Spinal cord (tissue), 10 donors: ENCODE results near the gene EI24. TPM values are rescaled to one million over a fixed set of nuclear protein-coding genes. Genes with fewer than 3 reads are reported as not detected.

Experiments used
- DNase-seq, 6 donors: peaks; one replicate each; pipeline versions ENCODE4 v3.0.0 to v3.0.0-alpha.2; 2013 to 2015; ENCODE audit warnings: low spot score in 6 of 6, low read depth in 4 of 6
- H3K27ac ChIP-seq: one replicate; pipeline ENCODE4 v1.5.1; 2013; ENCODE audit warnings: low read depth, low read length, control low read depth
- H3K27me3 ChIP-seq: one replicate; pipeline ENCODE4 v1.6.1; 2013; ENCODE audit warnings: low read length; ENCODE audit not compliant: control insufficient read depth, insufficient read depth
- H3K36me3 ChIP-seq: one replicate; pipeline ENCODE4 v1.6.1; 2013; ENCODE audit warnings: low read length; ENCODE audit not compliant: control insufficient read depth, insufficient read depth
- H3K4me1 ChIP-seq: one replicate; pipeline ENCODE4 v1.6.1; 2013; ENCODE audit warnings: low read length; ENCODE audit not compliant: control insufficient read depth, insufficient read depth
- H3K4me3 ChIP-seq: one replicate; pipeline ENCODE4 v1.5.1; 2013; ENCODE audit warnings: low read depth, low read length, control low read depth
- H3K9me3 ChIP-seq: one replicate; pipeline ENCODE4 v1.6.1; 2013; ENCODE audit warnings: low read length; ENCODE audit not compliant: control insufficient read depth, insufficient read depth
- WGBS: methylation state at CpG from one replicate; pipeline ENCODE4 v1.1.5; 2013; ENCODE audit warnings: missing lambda C conversion rate; ENCODE audit not compliant: insufficient coverage; 5-methylcytosine and 5-hydroxymethylcytosine counted together
- polyA plus RNA-seq, 2 donors: library from polyadenylated mRNA; unstranded; fragments of 120-200 nt; gene quantifications; one replicate each; pipeline ENCODE4 v1.2.1, GENCODE V29; 2013; ENCODE audit not compliant: insufficient read length in 2 of 2
- total RNA-seq, 2 donors: library from RNA; depleted of rRNA in 1 of 2; stranded (reverse); fragments of 120-200 nt in 1 of 2; fragments of >200 nt in 1 of 2; gene quantifications; one replicate each; pipeline versions ENCODE4 v1.2.3 to v1.2.4, GENCODE V29; 2013 to 2014
- donor health status: healthy.

Gene EI24
- total and polyA plus RNA-seq, 4 donors, result 65.8 to 96.1 (median 82.3) TPM

GRCh38 chr11:125551835-125552342 lies 17.4 kb upstream of the EI24 start:
- no peak for DNase-seq
- WGBS, result 83% methylated on average over 1 of the region's 1 CpG
- Histone ChIP-seq H3K36me3 (no peaks in the 10 kb centered on the region), H3K4me1 (no peaks in the 10 kb centered on the region), H3K27me3 (no peaks in the 10 kb centered on the region), H3K9me3 (peaks cover 17% of the 10 kb centered on the region), H3K27ac (no peak overlapping the region), H3K4me3 (no peak overlapping the region)

- H3K4me3 ChIP-seq, result no peak overlapping the region
- no peaks in the 10 kb centered on the region for H3K36me3 ChIP-seq
- no peaks in the 10 kb centered on the region for H3K4me1 ChIP-seq
- WGBS, result 95% methylated on average over 2 of the region's 2 CpGs
- H3K9me3 ChIP-seq, result peaks cover 17% of the 10 kb centered on the region
- no peak for DNase-seq
- H3K27me3 ChIP-seq, result no peaks in the 10 kb centered on the region
- no peak overlapping the region for H3K27ac ChIP-seq
These were observed 16.4 kb upstream of the EI24 start for GRCh38 chr11:125552927-125553326.

DNA sequence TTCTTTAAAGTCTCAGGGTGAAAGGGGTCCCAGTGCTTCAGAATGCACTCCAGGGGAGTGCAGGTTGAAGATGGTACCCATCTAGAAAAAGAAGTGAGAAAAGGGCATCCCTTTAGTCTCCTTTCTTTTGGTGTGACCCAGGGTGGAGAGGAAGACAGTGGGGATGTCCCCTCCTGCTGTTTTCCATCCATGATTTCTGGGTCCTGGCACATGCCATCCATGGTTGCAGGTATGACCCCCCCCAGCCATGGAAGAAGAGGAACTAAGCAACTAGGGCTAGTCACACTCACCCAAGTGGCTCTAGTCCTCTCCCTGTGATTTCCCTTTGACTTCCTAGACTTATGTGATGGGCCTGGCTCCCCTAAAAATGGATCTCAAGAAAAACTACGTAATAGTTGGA lies 15.9 kb upstream of the EI24 start:
- no peak overlapping the region for H3K4me3 ChIP-seq
- no peaks in the 10 kb centered on the region for H3K36me3 ChIP-seq
- no peak overlapping the region for H3K27ac ChIP-seq
- no peak for DNase-seq
- H3K27me3 ChIP-seq, result no peaks in the 10 kb centered on the region
- H3K9me3 ChIP-seq, result peaks cover 17% of the 10 kb centered on the region
- 100% methylated on average over 1 of the region's 1 CpG for WGBS
- no peaks in the 10 kb centered on the region for H3K4me1 ChIP-seq

- Histone ChIP-seq H3K27ac (no peak overlapping the region), H3K27me3 (no peaks in the 10 kb centered on the region), H3K4me1 (no peaks in the 10 kb centered on the region), H3K9me3 (peaks cover 17% of the 10 kb centered on the region), H3K36me3 (no peaks in the 10 kb centered on the region), H3K4me3 (no peak overlapping the region)
- DNase-seq, result no peak
- WGBS, result 100% methylated on average over 2 of the region's 3 CpGs
These were observed 15.2 kb upstream of the EI24 start for GRCh38 chr11:125554038-125554437.

DNA sequence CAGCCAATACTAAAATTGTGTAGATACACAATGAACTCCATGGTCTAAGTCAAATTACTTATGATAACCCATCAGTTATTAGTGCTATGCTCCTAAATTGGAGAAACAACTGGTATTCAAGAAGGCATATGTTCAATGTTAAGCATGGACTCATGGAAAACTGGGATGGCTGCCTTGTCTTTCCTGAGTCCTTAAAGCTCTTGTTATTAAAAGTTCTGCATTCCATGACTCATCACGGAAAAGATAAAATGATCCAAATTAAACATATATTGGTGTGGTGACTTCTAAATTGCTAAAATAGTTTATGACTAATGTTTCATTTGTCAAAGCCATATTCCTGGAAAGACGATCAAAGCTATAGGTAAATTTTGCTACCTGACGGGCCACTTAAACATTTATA lies 9.4 kb upstream of the EI24 start:
- Histone ChIP-seq H3K27me3 (no peaks in the 10 kb centered on the region), H3K9me3 (no peaks in the 10 kb centered on the region), H3K36me3 (no peaks in the 10 kb centered on the region), H3K27ac (no peak overlapping the region), H3K4me1 (no peaks in the 10 kb centered on the region), H3K4me3 (no peak overlapping the region)
- DNase-seq, result no peak
- no CpG with 5 or more reads among the region's 3 CpGs for WGBS

DNA sequence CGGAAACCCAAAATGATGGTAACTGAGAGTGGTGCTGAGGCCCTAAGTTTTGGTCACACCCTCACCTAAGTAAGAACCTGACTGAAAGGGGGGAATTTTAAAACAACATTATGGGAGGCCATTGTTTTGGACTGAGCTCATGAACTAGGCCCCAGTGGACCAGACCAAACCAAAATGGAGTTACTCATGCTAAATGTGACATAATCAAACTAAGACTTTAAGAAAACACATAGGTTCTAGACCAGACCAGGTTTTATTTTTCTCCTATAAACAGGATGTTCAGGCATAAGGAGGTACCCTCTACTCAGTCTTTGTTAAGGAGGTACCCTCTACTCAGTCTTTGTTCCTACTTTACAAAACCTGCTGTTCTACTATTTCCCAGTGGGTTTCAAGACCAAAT lies 7.4 kb upstream of the EI24 start:
- Histone ChIP-seq H3K27me3 (no peaks in the 10 kb centered on the region), H3K4me3 (no peak overlapping the region), H3K27ac (no peak overlapping the region), H3K36me3 (no peaks in the 10 kb centered on the region), H3K4me1 (no peaks in the 10 kb centered on the region), H3K9me3 (no peaks in the 10 kb centered on the region)
- DNase-seq, result no peak
- WGBS, result no CpG with 5 or more reads among the region's 1 CpG

- no peak overlapping the region for H3K27ac ChIP-seq
- H3K4me3 ChIP-seq, result no peak overlapping the region
- DNase-seq, result no peak
- no peaks in the 10 kb centered on the region for H3K36me3 ChIP-seq
- H3K4me1 ChIP-seq, result no peaks in the 10 kb centered on the region
- H3K27me3 ChIP-seq, result no peaks in the 10 kb centered on the region
- no peaks in the 10 kb centered on the region for H3K9me3 ChIP-seq
- WGBS, result 68% methylated on average over 2 of the region's 4 CpGs
These were observed 6.8 kb upstream of the EI24 start for GRCh38 chr11:125562430-125562829.

GRCh38 chr11:125564357-125564756 lies 4.9 kb upstream of the EI24 start:
- Histone ChIP-seq H3K27ac (no peak overlapping the region), H3K36me3 (no peaks in the 10 kb centered on the region), H3K4me3 (no peak overlapping the region), H3K9me3 (no peaks in the 10 kb centered on the region), H3K4me1 (peaks cover 5% of the 10 kb centered on the region), H3K27me3 (no peaks in the 10 kb centered on the region)
- DNase-seq, result no peak
- 100% methylated on average over 1 of the region's 3 CpGs for WGBS

DNA sequence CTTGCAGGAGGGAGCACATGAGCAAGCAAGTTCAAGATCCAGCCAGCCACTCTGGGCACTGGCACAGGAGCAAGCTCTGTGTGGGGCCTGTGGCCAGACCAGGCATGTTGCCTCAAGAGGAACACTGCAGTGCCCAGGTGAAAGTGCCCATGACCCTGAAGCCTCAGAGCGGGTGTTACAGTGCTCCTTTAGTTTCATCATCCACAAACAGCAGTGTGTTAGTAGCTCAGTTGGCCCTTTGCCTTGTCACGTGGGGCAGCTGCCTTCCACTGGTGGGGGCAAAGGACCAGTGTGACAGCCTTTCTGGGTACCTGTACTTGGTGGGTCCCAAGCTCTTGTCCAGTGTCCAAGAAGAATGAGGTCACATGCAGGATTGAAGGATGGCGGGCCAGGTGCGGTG lies 3.0 kb upstream of the EI24 start:
- H3K9me3 ChIP-seq, result no peaks in the 10 kb centered on the region
- DNase-seq, result no peak
- 100% methylated on average over 2 of the region's 4 CpGs for WGBS
- H3K36me3 ChIP-seq, result no peaks in the 10 kb centered on the region
- peaks cover 8% of the 10 kb centered on the region for H3K4me1 ChIP-seq
- H3K4me3 ChIP-seq, result no peak overlapping the region
- H3K27me3 ChIP-seq, result no peaks in the 10 kb centered on the region
- H3K27ac ChIP-seq, result no peak overlapping the region

DNA sequence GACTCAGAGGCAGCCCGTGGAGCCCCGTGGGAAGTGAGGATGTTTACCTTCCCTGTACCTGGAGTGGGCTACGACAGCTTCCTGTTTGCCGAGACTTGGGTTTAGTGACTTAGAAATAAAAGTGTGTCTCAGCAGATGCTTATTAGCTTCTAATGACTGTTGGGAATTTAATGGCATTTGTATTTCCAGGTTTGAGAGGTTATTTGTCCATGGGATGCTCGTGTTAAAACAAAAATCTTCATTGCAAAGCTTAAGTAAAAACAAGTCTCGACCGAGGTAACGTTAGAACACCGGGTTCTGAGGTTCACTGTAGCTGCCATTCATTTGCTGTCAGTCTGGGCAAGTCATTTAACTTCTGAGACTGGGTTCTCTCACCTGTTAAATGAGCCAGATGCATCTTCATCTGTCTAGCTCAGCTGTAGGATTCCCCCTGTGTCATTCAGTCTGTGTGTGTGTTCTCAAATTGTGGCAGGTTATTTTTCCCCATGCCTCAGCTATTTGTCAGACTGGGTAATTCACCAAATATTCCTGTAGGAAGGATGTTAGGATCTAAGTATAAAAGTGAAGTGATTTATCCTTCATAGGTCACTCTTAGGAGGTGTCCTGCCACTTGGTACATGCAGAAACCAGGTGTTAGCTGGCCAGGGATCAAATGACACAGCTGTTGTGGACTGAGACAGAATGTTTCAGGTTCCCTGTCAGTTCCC lies 791 bp downstream of the EI24 start:
- peaks cover 8% of the 10 kb centered on the region for H3K36me3 ChIP-seq
- DNase-seq, result peak in 1 of 6 donors; percentile 12
- peaks cover 8% of the 10 kb centered on the region for H3K4me1 ChIP-seq
- H3K27me3 ChIP-seq, result no peaks in the 10 kb centered on the region
- no peaks in the 10 kb centered on the region for H3K9me3 ChIP-seq
- H3K27ac ChIP-seq, result no peak overlapping the region
- 8% methylated on average over 9 of the region's 9 CpGs for WGBS
- peak overlapping the region; percentile 87 for H3K4me3 ChIP-seq
